Sigmoid colon (tissue), 4 donors: ENCODE data around the gene MCC.

Experiments used
- POLR2AphosphoS5 ChIP-seq, 4 donors: sonication (generic); formaldehyde crosslinking; IDR thresholded peaks; one replicate each; pipeline ENCODE4 v1.6.1; 2017; ENCODE audit warnings: antibody characterized with exemption in 4 of 4
- TF ChIP-seq, protein P1 (sequence below), 4 experiments: fragments of 450-650 bp in 3 of 4; fragments of 200-600 bp in 1 of 4; IDR thresholded peaks; one replicate each; pipeline ENCODE4 v1.5.1; 2016 to 2019; ENCODE audit warnings: antibody characterized with exemption in 4 of 4, mild to moderate bottlenecking in 3 of 4, moderate library complexity in 2 of 4

DNA sequence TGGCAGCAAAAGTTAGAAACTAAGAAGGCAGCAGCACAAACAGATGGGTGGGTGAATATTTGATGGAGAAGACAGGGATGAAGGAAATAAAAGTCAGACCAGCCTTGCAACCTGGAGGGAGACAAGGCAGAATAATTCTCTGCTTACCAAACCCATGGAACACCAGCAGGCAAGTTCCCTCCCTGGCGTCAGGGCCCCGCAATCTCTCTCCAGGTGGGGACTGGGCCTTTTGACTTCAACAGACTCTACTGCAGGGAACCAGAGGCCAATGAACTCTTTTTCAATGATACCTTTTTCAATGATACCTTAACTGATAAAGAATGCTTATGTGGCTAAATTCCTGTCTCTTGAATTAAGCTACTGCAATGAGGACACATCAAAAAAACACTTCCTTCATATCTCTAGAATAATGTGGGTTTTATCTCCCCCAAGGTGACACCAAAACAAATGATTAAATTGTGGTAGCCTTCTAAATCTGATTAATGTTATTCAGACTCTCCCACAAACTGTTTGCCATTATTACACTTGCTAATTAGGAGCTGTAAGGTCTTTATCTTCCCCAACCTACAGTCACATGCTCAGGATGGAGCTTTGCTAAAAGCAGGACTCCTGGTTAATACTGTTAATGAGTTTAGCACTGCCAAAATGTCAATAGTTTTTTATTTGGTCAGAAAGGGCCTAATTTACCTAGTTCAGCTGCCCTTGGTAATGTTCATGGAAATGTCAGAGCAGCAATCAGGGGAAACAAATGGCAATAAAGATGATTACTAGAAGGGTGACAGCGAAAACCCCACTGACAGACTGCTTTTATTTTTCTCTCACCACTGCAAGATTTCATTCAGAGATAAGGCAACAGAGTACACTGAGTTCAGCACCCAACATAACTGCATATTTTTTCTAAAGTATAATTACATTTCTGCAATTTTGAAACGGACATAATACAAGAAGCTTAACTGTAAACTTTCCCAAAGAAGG is 218.9 kb downstream of the MCC start:
- TF ChIP-seq, protein P1, sequence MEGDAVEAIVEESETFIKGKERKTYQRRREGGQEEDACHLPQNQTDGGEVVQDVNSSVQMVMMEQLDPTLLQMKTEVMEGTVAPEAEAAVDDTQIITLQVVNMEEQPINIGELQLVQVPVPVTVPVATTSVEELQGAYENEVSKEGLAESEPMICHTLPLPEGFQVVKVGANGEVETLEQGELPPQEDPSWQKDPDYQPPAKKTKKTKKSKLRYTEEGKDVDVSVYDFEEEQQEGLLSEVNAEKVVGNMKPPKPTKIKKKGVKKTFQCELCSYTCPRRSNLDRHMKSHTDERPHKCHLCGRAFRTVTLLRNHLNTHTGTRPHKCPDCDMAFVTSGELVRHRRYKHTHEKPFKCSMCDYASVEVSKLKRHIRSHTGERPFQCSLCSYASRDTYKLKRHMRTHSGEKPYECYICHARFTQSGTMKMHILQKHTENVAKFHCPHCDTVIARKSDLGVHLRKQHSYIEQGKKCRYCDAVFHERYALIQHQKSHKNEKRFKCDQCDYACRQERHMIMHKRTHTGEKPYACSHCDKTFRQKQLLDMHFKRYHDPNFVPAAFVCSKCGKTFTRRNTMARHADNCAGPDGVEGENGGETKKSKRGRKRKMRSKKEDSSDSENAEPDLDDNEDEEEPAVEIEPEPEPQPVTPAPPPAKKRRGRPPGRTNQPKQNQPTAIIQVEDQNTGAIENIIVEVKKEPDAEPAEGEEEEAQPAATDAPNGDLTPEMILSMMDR (IDR thresholded peaks at IDR 0.05), result no peak
- no peak for TF ChIP-seq POLR2AphosphoS5 (IDR thresholded peaks at IDR 0.05)
